GM18517 (cell line): ENCODE data around the gene IL1RL2.

Experiments
- ATAC-seq: cut with Tn5 transposase; IDR thresholded peaks from one replicate; pipeline ENCODE4 v1.9.1; 2021; ENCODE audit warnings: mild to moderate bottlenecking, moderate library complexity; ENCODE audit not compliant: unreplicated experiment

Gene IL1RL2

DNA sequence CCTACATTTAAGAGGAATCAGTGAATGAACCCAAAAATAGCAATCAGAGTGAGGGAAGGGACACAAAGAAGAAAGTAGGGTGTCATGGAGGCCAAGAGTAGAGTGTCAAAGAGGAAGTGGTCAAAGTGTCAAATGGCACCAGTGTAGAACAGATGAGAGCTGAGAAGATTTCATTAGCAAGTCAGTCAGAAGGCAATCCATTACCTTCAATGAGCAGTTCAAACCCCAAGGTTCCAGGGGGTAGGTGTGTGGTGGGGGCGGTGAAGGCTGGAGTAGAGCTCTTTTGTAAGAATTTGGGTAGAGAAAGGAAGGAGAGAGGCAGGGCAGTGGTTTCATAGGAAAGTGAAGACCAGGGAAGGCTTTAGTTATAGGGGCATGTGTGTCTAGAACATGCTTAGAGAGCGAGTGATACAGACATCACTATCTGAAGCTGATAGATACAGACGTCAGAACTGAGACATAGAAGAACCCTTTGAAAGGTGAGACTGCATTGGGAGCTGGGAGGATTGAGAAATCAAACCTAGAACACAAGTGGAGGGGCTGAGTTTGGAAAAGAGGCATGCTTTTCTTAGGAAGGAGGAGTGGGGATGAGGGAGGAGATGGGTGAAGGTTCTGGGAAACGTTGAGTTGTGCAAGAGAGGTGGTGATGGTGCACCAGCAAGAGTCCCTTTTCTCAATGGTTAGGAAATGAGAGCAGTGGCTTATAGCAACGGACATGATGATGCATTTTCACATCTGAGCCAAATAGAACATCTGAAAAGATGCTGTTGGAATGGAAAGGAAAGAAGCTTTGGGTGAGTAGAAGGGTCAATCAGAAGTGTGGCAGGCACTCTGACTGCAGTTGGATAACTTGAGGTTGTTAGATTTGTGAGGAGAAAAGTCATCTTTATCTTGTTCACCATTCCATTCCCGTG lies 75.7 kb downstream of the IL1RL2 start:
- no peak for ATAC-seq

DNA sequence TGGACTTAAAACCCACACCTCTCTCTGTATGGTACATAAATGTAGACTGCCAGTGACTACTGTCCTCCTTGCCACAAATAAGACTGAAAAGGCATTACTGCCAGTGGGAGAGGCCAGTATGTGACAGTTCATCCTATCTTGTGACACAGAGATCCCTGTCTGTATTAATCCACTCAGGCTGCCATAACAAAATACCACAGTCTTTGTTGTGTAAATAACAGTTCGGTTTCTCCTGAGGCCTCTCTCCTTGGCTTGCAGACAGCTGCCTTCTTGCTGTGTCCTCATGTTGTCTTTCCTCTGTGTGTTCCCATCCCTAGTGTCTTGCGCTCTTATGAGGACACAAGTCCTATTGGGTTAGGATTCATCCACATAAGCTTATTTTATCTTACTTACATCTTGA lies 78.1 kb downstream of the IL1RL2 start:
- ATAC-seq = no peak

DNA sequence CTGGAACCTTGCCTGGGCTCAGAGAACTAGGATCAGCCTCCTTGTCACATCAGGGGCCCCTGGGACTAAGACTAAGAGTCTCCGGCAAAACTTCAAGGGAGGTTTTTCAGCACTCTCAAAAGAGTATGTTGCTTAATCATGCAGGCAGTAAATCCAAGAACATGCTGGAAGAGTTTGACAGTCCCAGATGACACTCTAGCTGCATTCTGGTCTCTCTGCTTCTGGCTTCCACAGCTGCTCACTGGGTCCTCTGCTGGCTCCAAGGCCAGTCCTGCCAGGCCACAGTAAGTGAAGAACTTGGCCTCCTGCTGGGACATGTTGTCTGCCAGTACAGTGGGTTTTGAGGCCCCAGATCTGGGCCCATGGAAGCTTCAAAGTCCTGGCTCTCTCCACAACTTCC lies 79.4 kb downstream of the IL1RL2 start:
- ATAC-seq = no peak

DNA sequence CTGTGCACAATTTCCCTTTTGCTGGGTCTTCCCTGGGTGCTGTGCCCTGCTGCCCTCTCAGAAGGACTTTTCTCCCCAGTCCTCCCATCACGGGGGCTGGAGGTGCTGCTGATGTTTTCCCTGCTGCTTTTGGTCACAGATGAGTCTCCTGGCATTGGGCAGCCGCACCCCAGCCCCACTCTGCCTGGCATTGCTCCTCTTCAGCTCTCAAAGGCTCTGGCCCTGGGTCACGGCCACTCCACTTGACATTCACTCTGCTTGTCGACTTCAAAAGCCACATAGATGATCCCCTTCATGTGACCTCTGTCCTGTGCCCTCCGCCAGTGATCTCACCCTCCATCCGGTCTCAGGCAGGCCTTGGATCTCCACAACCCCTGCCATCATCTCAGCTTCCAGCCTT lies 81.0 kb downstream of the IL1RL2 start:
- no peak for ATAC-seq

DNA sequence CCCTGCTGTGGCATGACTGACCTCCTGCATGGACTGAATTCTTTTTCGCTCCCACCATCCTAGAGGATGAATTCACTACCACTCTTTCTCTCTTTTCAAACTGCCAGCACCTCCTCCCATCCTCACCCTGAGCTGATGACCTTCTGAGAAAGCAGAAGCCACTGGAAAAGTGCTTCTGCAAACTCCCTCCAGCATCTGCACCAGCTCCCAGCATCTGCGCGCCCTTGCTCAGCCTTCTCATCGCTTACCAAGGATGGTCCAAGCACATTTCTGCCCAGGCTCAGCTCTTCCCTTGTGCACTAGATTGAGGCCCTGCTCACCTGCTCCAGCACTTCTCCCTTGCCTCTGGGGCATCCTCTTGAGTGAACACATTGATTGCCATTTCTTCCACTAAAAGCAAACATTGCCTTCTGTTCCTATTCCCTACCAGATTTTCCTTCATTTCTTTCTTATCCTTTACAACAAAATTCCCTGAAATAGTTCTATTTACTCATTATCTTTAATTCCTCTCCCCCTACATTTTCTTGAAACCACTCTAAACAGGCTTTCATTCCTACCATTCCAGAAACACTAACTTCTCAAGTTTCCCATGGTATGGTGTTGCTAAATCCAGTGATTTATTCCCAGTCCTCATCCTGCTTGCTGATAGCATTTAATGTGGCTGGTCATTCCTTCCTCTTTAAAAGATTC lies 81.8 kb downstream of the IL1RL2 start:
- no peak for ATAC-seq

DNA sequence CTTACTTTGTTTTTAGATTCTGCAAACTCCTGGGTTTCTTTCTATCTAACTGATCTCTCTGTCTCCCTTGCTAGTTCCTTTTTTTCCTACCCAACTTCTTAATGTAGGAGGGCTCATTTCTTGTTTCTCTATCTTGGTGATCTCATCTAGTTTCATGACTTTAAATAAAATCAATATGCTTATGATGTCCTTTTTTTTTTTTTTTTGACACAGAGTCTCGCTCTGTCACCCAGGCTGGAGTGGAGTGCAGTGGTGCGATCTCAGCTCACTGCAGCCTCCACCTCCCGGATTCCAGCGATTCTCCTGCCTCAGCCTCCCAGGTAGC lies 82.3 kb downstream of the IL1RL2 start:
- no peak for ATAC-seq

DNA sequence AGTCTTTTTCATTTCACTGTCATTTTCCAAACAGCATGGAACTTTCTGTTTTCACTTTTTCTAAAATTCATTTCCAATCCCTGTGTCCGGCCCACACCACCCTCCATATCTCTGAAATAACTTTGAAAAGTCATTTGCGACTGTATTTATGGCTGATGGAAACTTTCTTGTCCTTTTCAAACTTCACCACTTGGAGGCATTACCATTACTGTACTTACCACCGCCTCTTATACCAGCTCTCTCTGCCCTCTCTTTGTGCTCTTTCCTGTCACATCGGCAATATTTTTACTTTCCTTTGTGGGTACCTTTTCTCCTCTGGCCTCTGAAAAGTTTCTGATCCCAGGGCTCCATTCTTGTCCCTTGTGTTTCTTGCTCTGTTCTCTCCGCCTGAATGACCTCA lies 85.0 kb downstream of the IL1RL2 start:
- no peak for ATAC-seq

DNA sequence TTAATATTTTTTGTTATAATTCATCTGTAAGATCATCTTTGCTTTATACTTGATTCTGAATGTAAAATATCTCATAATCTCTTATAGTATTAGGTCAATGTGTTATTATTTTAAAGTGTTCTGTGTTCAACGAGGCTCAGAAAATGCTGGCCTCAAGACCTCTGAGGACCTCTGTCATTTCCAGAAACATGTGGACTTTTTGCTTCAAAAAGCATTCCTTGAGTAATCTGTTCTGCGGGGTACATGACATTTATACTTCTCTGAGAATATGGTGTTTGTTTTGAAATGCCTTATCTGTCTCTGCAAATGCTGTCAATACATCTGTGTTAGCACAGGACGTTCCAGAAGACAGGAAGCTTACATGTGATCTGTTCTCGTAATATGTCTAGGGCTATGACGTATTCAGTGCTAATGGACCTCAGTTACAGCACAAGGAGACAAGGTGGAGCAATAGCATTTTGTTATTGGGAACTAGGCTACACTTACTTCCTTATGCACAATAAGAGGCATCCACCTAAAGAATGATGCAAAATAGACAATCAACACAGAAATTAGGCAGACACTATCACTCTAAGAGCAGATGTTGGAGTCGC lies 86.9 kb downstream of the IL1RL2 start:
- no peak for ATAC-seq

DNA sequence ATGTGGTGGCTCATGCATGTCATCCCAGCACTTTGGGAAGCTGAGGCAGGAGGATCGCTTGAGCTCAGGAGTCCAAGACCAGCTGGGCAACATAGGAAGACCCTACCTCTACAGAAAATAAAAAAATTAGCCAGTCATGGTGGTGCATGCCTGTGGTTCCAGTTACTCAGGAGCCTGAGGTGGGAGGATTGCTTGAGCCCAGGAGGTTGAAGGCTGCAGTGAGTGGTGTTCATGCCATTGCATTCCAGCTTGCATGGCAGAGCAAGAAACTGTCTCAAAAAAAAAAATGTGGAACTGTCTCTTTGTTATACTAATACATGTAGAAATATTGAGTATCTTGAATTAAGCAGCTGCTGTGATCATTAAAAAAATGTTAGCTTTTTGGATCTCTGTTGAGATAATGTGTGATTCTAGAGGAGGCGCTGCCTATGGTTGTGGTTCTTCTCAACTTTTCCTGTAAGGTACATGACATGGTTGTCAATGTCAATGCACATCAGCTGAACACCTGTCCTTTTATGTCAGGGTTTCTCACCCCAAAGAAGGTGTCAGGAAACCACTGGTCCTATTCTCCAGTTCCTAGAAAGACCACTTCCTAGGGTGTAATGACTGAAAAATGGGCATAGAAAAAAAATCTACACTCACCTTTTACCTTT lies 89.9 kb downstream of the IL1RL2 start:
- no peak for ATAC-seq

DNA sequence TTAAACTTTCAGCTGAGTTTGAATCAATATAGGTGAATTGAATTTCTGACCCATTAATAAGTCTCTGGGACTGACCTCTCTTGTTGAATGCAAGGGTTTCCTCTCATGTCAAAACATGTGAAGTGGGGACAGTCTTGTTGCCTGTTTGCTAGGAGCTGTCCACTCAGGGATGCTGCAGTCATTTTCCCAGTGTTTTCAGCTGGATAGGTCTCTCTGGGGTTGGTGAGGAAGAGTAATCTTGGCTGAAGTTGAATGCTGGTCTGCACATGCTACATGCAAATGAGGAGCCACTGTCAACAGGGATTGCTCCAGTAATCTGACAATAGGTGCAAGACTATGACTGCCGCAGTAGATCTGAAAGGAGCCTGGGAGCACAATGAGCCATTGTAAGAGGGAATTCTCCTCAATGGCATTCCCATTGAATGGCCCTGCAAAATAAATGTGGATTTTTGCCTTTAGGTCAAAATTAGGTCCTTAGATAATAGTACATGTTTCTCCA lies 90.4 kb downstream of the IL1RL2 start:
- ATAC-seq = no peak

DNA sequence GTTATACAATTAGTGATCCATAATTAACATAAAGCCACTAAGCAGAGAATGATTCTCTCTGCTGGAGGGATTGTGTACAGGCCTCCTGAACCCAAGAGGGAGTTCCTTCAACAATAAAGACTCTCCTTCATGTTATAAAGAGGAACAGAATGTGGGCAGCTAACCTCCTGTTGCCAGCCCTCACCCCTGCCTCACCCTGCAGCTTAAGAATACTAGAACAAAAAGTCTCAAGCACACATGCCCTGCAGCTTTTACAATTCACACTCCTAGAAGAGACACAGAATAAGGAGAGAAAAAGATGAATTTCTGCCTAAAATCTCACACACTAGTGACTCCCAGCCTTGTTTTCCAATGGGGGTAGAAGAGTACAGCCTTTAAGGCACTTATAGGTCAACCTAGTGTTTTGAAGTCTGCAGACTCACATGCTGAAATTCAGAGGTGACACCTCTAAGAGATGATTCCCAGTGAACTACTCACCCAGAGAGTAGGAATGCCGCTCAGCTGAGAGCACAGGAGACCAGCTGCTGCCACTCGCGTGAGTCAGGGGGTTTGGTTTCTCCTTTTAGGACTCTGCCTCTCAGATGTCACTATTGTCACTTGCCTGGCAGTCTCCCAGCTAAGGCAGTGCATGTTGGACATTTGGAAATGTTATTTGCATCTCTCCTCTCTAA lies 92.0 kb downstream of the IL1RL2 start:
- no peak for ATAC-seq

DNA sequence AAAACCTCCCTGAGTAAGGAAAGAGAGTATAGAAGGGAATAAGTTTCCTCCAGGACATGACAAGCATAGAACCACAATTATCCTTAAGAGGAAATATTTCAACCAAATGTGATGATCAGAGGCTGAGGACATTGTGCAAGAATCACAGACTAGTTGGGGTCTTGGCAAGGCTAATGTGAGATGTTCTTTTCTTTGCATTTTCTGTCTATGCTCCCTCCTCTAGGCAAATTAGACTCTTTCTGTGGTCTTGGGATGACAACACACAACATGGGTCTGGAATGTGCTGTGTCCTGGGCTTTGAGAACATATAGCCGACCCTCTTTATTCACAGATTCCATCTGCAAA lies 92.5 kb downstream of the IL1RL2 start:
- no peak for ATAC-seq

DNA sequence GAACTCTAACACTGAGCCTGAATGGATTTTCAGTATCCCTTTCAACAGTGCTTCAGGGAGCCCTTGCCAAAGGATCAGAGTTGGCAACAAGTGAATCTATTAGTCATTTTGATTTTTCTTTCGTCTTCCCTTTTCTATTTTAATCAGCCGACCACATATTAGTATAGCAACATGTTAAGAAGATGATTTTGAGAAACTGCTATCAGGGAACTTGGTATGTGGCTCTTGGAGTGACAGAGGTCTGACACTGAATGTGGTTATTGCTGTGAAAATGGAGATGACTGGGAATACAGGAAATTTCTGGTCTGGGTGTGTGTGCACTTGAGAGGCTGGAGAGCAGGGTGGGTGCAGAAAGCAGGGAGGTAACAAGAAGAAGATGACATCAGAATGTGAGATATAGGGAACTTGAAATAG lies 95.9 kb downstream of the IL1RL2 start:
- no peak for ATAC-seq

DNA sequence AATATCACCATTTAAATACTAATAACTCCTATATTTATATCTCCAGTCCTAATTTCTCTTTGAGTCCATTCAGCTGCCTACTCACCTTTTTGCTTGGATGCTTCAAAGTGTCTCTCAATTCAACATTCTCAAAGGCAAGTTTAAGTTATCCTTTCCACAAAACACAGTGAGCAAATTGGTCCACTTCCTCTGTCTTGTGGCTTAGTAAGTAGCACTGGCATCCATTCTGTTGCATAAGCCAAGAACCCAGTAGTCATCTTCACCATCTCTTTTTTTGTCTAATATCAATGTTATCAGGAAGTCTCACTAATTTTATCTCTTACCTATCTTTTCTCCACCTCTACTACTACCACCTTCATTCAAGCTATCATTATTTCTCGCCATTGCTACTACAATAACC lies 97.2 kb downstream of the IL1RL2 start:
- no peak for ATAC-seq

DNA sequence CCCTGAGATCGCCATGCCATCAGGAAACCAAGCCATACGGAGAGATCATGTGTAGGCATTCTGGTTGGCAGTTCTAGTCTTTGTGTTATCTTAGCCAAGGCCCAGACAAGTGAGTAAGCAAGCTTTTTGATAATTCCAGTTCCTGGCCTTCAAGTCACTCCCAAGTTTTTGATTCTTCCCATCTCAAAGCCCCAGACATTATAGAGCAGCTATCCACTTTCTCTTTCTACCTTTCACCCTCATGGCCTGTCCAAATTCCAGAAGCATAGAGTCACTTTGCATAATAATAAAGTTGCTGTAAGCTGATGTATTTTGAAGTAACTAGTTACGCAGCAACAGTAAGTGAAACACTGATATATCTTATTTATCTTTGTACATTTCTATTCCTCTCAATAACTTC lies 97.8 kb downstream of the IL1RL2 start:
- ATAC-seq = no peak

DNA sequence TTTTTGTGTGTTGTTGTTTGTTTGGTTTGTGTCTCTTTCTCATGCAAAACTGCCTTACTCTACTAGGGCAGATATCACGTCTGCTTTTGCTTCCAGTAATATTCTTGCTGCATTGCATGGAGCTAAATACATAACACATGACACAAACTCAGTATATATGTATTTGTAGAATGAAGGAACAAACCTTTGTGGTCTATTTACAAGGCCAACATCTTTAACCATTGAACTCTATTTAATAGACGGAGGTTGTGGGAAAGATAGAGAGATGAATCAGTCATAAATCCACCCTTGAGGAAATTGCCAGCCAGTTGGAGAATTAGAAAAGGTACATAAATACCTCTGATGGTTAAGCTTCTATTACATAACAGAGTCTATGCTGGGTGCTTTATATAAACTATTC lies 98.5 kb downstream of the IL1RL2 start:
- ATAC-seq = no peak

DNA sequence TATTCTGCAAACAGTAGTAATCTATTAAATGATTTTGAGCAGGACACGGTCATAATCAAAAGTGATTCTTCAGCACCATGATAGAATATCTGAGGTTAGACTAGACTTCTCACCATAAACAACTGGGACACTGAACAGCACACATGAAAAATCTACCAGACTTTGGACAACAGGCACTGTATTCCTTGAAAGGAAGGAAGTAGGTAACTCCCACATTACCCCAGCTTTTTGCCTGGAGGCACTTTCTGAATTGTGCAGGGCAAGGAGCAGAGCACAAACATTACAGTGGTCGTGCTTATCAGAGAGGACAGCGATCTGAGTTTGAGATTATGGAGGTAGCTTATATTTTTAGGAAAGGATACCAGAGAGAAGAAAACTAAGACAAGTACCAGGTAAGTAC lies 99.2 kb downstream of the IL1RL2 start:
- no peak for ATAC-seq

DNA sequence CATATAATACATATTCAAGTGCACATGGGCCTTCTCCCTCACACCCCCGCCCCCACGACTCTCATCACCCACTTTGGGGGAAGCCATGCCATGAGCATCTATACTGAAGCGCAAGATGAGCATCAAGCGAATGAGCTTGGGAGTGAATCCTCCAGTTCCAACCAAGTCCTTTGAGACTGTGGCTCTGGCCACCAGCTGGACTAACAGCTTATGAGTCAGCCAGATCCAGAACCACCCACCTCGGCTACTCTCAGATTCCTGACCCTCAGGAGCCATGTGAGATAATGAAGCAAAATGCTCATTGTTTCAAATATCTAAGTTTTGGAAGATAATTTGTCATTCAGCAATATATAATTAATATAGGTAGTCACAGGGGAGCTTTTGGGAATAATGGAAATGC lies 102.3 kb downstream of the IL1RL2 start:
- no peak for ATAC-seq
